ENCODE data around the gene FREM2. TPM values are rescaled to one million over a fixed set of nuclear protein-coding genes. Genes with fewer than 3 reads are reported as not detected.
A peak's percentile ranks its signal among the peaks of the same experiment; 100 is the strongest.

The FREM2 gene
- total RNA-seq, 1 donor from 2014 or later: 4.6 TPM

GRCh38 chr13:38687246-38688229 lies 661 bp downstream of the FREM2 start:
- DNase-seq (ENCODE audit: low spot score): peak; percentile 54
- no peaks in the 10 kb centered on the region for H3K9me3 Mint-ChIP-seq (ENCODE audit: unreplicated experiment)
- no peak overlapping the region for H3K27ac Mint-ChIP-seq (ENCODE audit: unreplicated experiment)
- peaks cover 8% of the 10 kb centered on the region for H3K27me3 Mint-ChIP-seq (ENCODE audit: unreplicated experiment)
- peak overlapping the region; percentile 93 for H3K4me3 Mint-ChIP-seq (ENCODE audit: unreplicated experiment)
- TF ChIP-seq CTCF (IDR thresholded peaks at IDR 0.05; ENCODE audit: unreplicated experiment): no peak
- peaks cover 3% of the 10 kb centered on the region for H3K4me1 Mint-ChIP-seq (ENCODE audit: unreplicated experiment)
- H3K36me3 Mint-ChIP-seq (ENCODE audit: low read depth, unreplicated experiment): no peaks in the 10 kb centered on the region

GRCh38 chr13:38688674-38689073 lies 1.8 kb downstream of the FREM2 start:
- H3K4me1 Mint-ChIP-seq (ENCODE audit: unreplicated experiment): peaks cover 3% of the 10 kb centered on the region

GRCh38 chr13:38690231-38690630 lies 3.4 kb downstream of the FREM2 start:
- no peak for DNase-seq (ENCODE audit: low spot score)
- H3K4me1 Mint-ChIP-seq (ENCODE audit: unreplicated experiment): peaks cover 3% of the 10 kb centered on the region
- no peak overlapping the region for H3K4me3 Mint-ChIP-seq (ENCODE audit: unreplicated experiment)
- peaks cover 7% of the 10 kb centered on the region for H3K27me3 Mint-ChIP-seq (ENCODE audit: unreplicated experiment)
- TF ChIP-seq CTCF (IDR thresholded peaks at IDR 0.05; ENCODE audit: unreplicated experiment): no peak
- H3K36me3 Mint-ChIP-seq (ENCODE audit: low read depth, unreplicated experiment): no peaks in the 10 kb centered on the region
- no peaks in the 10 kb centered on the region for H3K9me3 Mint-ChIP-seq (ENCODE audit: unreplicated experiment)
- no peak overlapping the region for H3K27ac Mint-ChIP-seq (ENCODE audit: unreplicated experiment)

More at GRCh38 chr13:38688674-38689073, 1.8 kb downstream of the FREM2 start:
- no peak for TF ChIP-seq CTCF (IDR thresholded peaks at IDR 0.05; ENCODE audit: unreplicated experiment)
- no peak overlapping the region for H3K4me3 Mint-ChIP-seq (ENCODE audit: unreplicated experiment)
- H3K36me3 Mint-ChIP-seq (ENCODE audit: low read depth, unreplicated experiment): no peaks in the 10 kb centered on the region
- no peak for DNase-seq (ENCODE audit: low spot score)
- no peak overlapping the region for H3K27ac Mint-ChIP-seq (ENCODE audit: unreplicated experiment)
- H3K27me3 Mint-ChIP-seq (ENCODE audit: unreplicated experiment): peaks cover 7% of the 10 kb centered on the region
- no peaks in the 10 kb centered on the region for H3K9me3 Mint-ChIP-seq (ENCODE audit: unreplicated experiment)

- Mint-ChIP-seq H3K9me3 (ENCODE audit: unreplicated experiment) (no peaks in the 10 kb centered on the region), H3K4me1 (ENCODE audit: unreplicated experiment) (no peaks in the 10 kb centered on the region), H3K27ac (ENCODE audit: unreplicated experiment) (no peak overlapping the region), H3K36me3 (ENCODE audit: low read depth, unreplicated experiment) (no peaks in the 10 kb centered on the region), H3K27me3 (ENCODE audit: unreplicated experiment) (peaks cover 2% of the 10 kb centered on the region), H3K4me3 (ENCODE audit: unreplicated experiment) (no peak overlapping the region)
- DNase-seq (ENCODE audit: low spot score): no peak
- TF ChIP-seq CTCF (IDR thresholded peaks at IDR 0.05; ENCODE audit: unreplicated experiment): no peak
Measured at GRCh38 chr13:38693168-38693567, 6.3 kb downstream of the FREM2 start.

GRCh38 chr13:38693641-38694040 lies 6.8 kb downstream of the FREM2 start:
- H3K4me1 Mint-ChIP-seq (ENCODE audit: unreplicated experiment): no peaks in the 10 kb centered on the region
- no peak overlapping the region for H3K27ac Mint-ChIP-seq (ENCODE audit: unreplicated experiment)
- no peaks in the 10 kb centered on the region for H3K9me3 Mint-ChIP-seq (ENCODE audit: unreplicated experiment)
- H3K27me3 Mint-ChIP-seq (ENCODE audit: unreplicated experiment): no peaks in the 10 kb centered on the region
- no peak overlapping the region for H3K4me3 Mint-ChIP-seq (ENCODE audit: unreplicated experiment)
- no peak for TF ChIP-seq CTCF (IDR thresholded peaks at IDR 0.05; ENCODE audit: unreplicated experiment)
- no peak for DNase-seq (ENCODE audit: low spot score)
- H3K36me3 Mint-ChIP-seq (ENCODE audit: low read depth, unreplicated experiment): no peaks in the 10 kb centered on the region

Measured in endothelial cell (in vitro differentiated cells).